ENCODE measurements around the gene CERS6.
A peak's percentile ranks its signal among the peaks of the same experiment; 100 is the strongest.
"Not testable (repeated sequence)": the region's sequence is repeated elsewhere in the genome, so short reads cannot be mapped to it uniquely, and the experiment has no call there.

Gene CERS6

GRCh38 chr2:168740788-168741187 lies 284.7 kb downstream of the CERS6 start:
- FAIRE-seq = no peak

GRCh38 chr2:168742258-168742932 lies 286.3 kb downstream of the CERS6 start:
- FAIRE-seq = no peak

GRCh38 chr2:168744844-168745243 lies 288.8 kb downstream of the CERS6 start:
- FAIRE-seq = no peak

- FAIRE-seq = no peak
Measured at GRCh38 chr2:168748461-168748860, 292.4 kb downstream of the CERS6 start.

GRCh38 chr2:168749297-168749696 lies 293.2 kb downstream of the CERS6 start:
- FAIRE-seq = no peak

- FAIRE-seq = no peak
Measured at GRCh38 chr2:168751104-168751740, 295.1 kb downstream of the CERS6 start.

- FAIRE-seq = no peak
Measured at GRCh38 chr2:168752361-168752760, 296.3 kb downstream of the CERS6 start.

GRCh38 chr2:168753765-168754329 lies 297.8 kb downstream of the CERS6 start:
- no peak for FAIRE-seq

GRCh38 chr2:168757223-168757622 lies 301.2 kb downstream of the CERS6 start:
- FAIRE-seq = no peak

- FAIRE-seq = peak; percentile 80
Measured at GRCh38 chr2:168758970-168759820, 303.1 kb downstream of the CERS6 start.

- no peak for FAIRE-seq
Measured at GRCh38 chr2:168765401-168765800, 309.3 kb downstream of the CERS6 start.

GRCh38 chr2:168766600-168766999 lies 310.5 kb downstream of the CERS6 start:
- FAIRE-seq = no peak

GRCh38 chr2:168767258-168767657 lies 311.2 kb downstream of the CERS6 start:
- FAIRE-seq = no peak

- FAIRE-seq = not testable (repeated sequence)
Measured at GRCh38 chr2:168768357-168768756, 312.3 kb downstream of the CERS6 start.

GRCh38 chr2:168770796-168771195 lies 314.7 kb downstream of the CERS6 start:
- no peak for FAIRE-seq

GRCh38 chr2:168772704-168773103 lies 316.6 kb downstream of the CERS6 start:
- no peak for FAIRE-seq

- FAIRE-seq = no peak
Measured at GRCh38 chr2:168773128-168773527, 317.1 kb downstream of the CERS6 start.

GRCh38 chr2:168773719-168774521 lies 317.8 kb downstream of the CERS6 start:
- FAIRE-seq = no peak

GRCh38 chr2:168775837-168776236 lies 319.8 kb downstream of the CERS6 start:
- no peak for FAIRE-seq

GRCh38 chr2:168780669-168781071 lies 324.6 kb downstream of the CERS6 start:
- no peak for FAIRE-seq

GRCh38 chr2:168781191-168781817 lies 325.2 kb downstream of the CERS6 start:
- no peak for FAIRE-seq

- FAIRE-seq = no peak
Measured at GRCh38 chr2:168782271-168782670, 326.2 kb downstream of the CERS6 start.

Measured in TTC549 (cell line).